Cardiac muscle cell (in vitro differentiated cells and primary cell): ENCODE results near the gene DIP2A. TPM values are rescaled to one million over a fixed set of nuclear protein-coding genes. Genes with fewer than 3 reads are reported as not detected.
"Not testable (repeated sequence)": the region's sequence is repeated elsewhere in the genome, so short reads cannot be mapped to it uniquely, and the experiment has no call there.

Source experiments
- DNase-seq, 2 donors: peaks; one replicate each; pipeline versions ENCODE4 v3.0.0 to v3.0.0-alpha.2; 2010 to 2017; ENCODE audit warnings: low read depth in 1 of 2, low spot score in 1 of 2
- H3K27ac ChIP-seq: fragments of 200-600 bp; sonication (generic); 2 replicates; pipeline ENCODE4 v1.5.1; 2016
- H3K27me3 ChIP-seq: fragments of 200-600 bp; sonication (generic); 2 replicates; pipeline ENCODE4 v1.6.0; 2016; ENCODE audit warnings: control low read depth
- H3K36me3 ChIP-seq: fragments of 200-600 bp; sonication (generic); 2 replicates; pipeline ENCODE4 v1.5.1; 2016; ENCODE audit warnings: control low read depth
- H3K4me1 ChIP-seq: fragments of 200-600 bp; sonication (generic); 2 replicates; pipeline ENCODE4 v1.8.1; 2017; ENCODE audit warnings: low read depth, mild to moderate bottlenecking, mixed run types
- H3K4me3 ChIP-seq: fragments of 200-600 bp; sonication (generic); 2 replicates; pipeline ENCODE4 v1.5.1; 2016; ENCODE audit warnings: mild to moderate bottlenecking
- H3K9me3 ChIP-seq: fragments of 200-600 bp; sonication (generic); 2 replicates; pipeline ENCODE4 v1.5.1; 2017; ENCODE audit warnings: low read depth, mild to moderate bottlenecking, control low read depth
- CTCF ChIP-seq: IDR thresholded peaks from 2 replicates; pipeline ENCODE4 v1.5.1; 2012; ENCODE audit warnings: low read depth, mild to moderate bottlenecking, low read length
- polyA plus RNA-seq: library from polyadenylated mRNA; unstranded; fragments of >200 nt; fragmentation: Nextera tagmentation; extraction: Ambion mirVana; gene quantifications from 2 replicates; pipeline ENCODE4 v1.2.1, GENCODE V29; 2016
- total RNA-seq: library from RNA; depleted of rRNA; stranded (reverse); fragments of >200 nt; gene quantifications from 2 replicates; pipeline ENCODE4 v1.2.3, GENCODE V29; 2016

DIP2A gene
- total and polyA plus RNA-seq, 2 experiments from 2014 or later, result 21.7 to 42.2 TPM

GRCh38 chr21:46459024-46459355 is 299 bp downstream of the DIP2A start:
- H3K36me3 ChIP-seq, result peaks cover 4% of the 10 kb centered on the region
- no peaks in the 10 kb centered on the region for H3K9me3 ChIP-seq
- DNase-seq, result no peak
- H3K4me3 ChIP-seq, result peak overlapping the region; percentile 81
- peak overlapping the region; percentile 66 for H3K27ac ChIP-seq
- no peaks in the 10 kb centered on the region for H3K27me3 ChIP-seq
- H3K4me1 ChIP-seq, result peaks cover 34% of the 10 kb centered on the region
- TF ChIP-seq CTCF, result no peak

DNA sequence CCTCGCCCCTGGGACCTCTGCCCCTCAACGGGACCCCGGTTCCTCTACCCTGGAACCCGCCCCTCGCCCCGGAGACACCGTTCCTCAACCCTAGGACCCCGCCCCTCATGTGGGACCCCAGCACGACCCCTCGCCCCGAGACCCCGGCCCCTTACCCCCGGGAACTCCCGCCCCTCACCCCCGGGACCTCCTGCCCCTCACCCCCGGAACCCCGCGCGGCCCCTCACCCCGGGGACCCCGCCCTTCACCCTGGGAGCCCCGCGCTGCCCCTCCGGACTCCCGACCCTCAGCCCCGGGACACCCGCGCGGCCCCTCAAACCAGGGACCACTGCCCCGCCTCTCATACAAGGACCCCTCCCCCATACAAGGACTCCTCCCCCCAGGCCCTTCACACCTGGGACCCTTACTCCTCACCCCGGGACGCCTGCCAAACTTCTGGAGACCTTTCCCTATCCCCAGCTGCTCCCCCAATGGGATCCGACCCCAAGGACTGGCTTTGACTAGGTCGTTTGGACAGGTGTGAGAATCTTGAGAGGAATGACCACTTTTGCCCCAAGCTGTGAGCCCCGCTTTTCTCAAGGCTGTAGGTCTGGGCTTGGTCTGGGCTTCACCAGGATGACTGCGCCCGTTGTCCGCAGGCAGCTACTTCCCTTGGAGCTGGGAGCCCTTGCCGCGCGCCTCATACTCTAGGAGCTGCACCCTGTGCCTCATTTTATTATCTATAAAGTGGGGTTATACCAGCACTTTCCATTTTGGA is 843 bp downstream of the DIP2A start:
- H3K4me1 ChIP-seq, result peaks cover 34% of the 10 kb centered on the region
- peak overlapping the region; percentile 66 for H3K27ac ChIP-seq
- TF ChIP-seq CTCF, result no peak
- H3K27me3 ChIP-seq, result no peaks in the 10 kb centered on the region
- no peaks in the 10 kb centered on the region for H3K9me3 ChIP-seq
- peaks cover 4% of the 10 kb centered on the region for H3K36me3 ChIP-seq
- DNase-seq, result peak; percentile 10 to 53
- peak overlapping the region; percentile 81 for H3K4me3 ChIP-seq

- Histone ChIP-seq H3K4me3 (no peak overlapping the region), H3K27me3 (no peaks in the 10 kb centered on the region), H3K36me3 (no peaks in the 10 kb centered on the region), H3K4me1 (peaks cover 17% of the 10 kb centered on the region), H3K27ac (peak overlapping the region; percentile 31), H3K9me3 (no peaks in the 10 kb centered on the region)
- no peak for TF ChIP-seq CTCF
- DNase-seq, result no peak
Measured at GRCh38 chr21:46461909-46462308, 3.2 kb downstream of the DIP2A start.

DNA sequence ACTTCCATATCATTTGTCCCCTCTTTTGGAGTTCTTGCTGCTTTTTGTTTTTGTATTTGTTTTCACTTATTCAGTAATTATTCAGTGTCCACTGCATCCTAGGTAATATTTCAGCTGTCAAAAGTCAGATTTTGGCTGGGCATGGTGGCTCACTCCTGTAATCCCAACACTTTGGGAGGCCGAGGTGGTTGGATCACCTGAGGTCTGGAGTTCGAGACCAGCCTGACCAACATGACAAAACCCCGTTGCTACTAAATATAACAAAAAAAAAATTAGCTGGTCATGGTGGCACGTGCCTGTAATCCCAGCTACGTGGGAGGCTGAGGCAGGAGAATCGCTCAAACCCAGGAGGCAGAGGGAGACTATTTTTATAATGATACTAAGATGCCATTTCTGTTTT is 6.5 kb downstream of the DIP2A start:
- not testable (repeated sequence) for DNase-seq, H3K4me1 ChIP-seq, H3K9me3 ChIP-seq, H3K4me3 ChIP-seq, H3K27me3 ChIP-seq, H3K36me3 ChIP-seq, H3K27ac ChIP-seq

GRCh38 chr21:46465651-46466050 is 7.0 kb downstream of the DIP2A start:
- Histone ChIP-seq H3K36me3 (no peaks in the 10 kb centered on the region), H3K9me3 (no peaks in the 10 kb centered on the region), H3K4me1 (peaks cover 6% of the 10 kb centered on the region), H3K27ac (no peak overlapping the region), H3K27me3 (no peaks in the 10 kb centered on the region), H3K4me3 (no peak overlapping the region)
- TF ChIP-seq CTCF, result no peak
- DNase-seq, result no peak

DNA sequence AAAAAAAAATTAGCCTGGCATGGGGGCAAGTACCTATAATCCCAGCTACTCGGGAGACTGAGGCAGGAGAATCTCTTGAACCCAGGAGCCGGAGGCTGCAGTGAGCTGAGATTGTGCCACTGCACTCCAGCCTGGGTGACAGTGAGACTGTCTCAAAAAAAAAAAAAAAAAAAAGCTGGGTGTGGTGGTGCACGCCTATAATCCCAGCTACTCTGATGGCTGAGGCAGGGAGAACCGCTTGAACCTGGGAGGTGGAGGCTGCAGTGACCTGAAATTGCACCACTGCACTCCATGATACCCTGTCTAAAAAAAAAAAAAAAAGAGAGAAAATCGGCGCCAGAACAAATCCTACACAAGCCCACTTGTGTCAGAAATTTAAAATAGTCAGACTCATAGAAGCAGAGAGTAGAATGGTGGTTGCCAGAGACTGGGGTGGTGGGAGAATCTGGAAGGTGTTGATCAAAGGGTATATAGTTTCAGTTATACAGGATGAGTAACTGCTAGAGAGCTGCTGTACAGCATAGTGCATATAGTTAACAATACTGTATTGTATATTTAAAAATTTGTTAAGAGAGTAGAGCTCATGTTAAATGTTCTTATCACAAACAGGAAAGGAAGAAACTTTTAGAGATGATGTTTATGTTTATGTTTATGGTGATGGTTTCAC is 9.6 kb downstream of the DIP2A start:
- H3K9me3 ChIP-seq, result no peaks in the 10 kb centered on the region

More for the DNA sequence above, 9.6 kb downstream of the DIP2A start:
- Histone ChIP-seq H3K27me3 (no peaks in the 10 kb centered on the region), H3K27ac (no peak overlapping the region), H3K4me3 (no peak overlapping the region), H3K4me1 (peaks cover 6% of the 10 kb centered on the region), H3K36me3 (no peaks in the 10 kb centered on the region)
- TF ChIP-seq CTCF, result no peak
- DNase-seq, result no peak
